ENCODE results near the gene C1orf198.

Gene C1orf198

GRCh38 chr1:230891413-230891812 lies 23.1 kb upstream of the C1orf198 start:
- DNase-seq = no peak

DNA sequence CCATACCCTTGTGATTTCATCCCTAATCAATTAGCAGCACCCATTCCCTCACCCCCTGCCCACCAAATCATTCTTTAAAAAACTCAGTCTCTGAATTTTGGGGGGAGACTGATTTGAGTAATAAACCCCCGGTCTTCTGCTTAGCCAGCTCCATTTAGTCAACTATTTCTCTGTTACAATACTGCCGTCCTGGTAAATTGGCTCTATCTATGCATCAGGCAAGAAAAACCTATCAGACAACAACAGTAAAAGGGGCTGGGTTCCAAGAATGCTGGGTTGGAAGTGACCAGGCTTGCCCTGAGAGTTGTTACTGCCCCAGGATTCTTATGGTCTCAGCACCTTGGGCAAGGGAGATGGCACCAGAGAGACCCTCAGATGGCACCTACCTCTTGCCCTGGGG lies 16.3 kb upstream of the C1orf198 start:
- DNase-seq = no peak

DNA sequence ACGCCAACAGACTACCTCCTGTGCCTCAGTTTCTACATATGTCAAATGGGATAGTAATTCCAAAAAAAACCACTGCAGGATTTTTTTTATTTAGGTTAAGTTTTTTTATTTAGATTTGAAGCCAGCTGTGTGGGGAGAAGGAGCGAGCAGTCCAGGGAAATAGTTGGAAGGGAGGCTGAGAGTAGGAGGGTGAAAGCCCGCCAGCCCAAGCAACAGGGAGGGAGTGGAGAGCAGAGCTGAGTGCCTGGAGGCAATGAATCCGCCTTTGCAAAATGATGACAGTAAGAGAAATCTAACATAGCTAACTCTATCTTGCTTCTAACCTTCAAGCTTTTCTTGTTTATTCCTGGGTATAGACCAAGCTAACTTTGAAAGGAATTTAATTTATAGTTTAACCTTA lies 15.6 kb upstream of the C1orf198 start:
- no peak for DNase-seq

- no peak for DNase-seq
Observed at GRCh38 chr1:230879778-230880177, 11.5 kb upstream of the C1orf198 start.

DNA sequence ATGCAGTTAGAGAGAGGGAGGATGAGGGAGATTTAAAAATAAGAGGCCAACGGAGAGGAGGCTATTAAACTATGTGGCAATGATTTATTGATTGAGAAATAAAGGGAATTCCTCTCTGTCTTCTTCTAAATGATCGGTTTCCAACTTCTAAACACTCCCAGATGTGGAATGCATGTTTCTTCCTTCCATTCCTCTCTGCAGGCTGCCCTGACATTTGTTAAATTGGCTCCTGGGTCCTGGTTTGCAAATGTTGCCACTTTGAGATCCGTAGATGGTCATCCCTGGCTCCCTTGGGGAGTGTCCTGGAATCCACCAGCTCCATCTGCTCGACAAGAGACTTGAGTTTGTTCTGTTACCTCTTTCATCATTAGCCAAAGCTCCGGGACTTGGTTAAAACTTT lies 10.3 kb upstream of the C1orf198 start:
- DNase-seq = no peak

- no peak for DNase-seq
Observed at GRCh38 chr1:230877924-230878590, 9.7 kb upstream of the C1orf198 start.

GRCh38 chr1:230877146-230877923 lies 9.0 kb upstream of the C1orf198 start:
- no peak for DNase-seq

DNA sequence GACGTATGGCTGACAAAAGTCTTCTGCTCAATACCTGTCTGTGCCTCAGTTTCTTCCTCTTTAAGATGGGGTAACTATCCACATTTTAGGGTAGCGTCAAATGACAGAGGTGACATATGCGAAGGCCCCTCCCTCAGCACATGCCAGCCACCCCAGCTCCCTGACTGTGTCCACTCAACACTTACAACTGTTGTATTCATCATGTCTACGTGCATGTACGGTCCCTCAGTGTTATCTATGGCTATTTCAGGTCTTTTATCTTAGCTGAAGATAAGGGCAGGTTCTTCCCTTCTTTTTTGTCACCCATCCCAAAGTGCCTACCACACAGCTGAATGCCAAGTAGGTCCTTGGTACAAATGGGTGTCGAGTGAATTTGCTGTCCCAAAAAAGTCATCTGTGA lies 8.3 kb upstream of the C1orf198 start:
- DNase-seq = no peak

DNA sequence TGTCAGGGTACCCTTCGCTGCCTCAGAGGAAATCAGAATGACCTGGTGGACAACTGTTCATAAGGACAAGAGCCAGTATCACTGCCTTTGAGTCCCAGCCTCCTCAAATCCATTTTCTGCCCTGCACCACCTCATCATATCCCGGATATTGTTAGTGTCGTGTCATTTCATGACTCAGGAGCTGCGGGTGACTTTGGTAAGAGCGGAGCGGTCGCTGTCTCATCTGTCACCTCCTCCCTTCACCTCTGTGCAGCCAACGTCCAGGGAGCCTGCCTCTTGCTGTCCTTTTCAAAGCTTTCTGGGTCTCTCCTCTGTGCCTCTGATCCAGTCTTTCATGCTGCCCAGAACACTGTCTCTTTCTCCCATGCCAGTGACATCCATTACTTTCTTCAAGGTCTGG lies 7.0 kb upstream of the C1orf198 start:
- DNase-seq = no peak

- no peak for DNase-seq
Observed at GRCh38 chr1:230870916-230871315, 2.6 kb upstream of the C1orf198 start.

DNA sequence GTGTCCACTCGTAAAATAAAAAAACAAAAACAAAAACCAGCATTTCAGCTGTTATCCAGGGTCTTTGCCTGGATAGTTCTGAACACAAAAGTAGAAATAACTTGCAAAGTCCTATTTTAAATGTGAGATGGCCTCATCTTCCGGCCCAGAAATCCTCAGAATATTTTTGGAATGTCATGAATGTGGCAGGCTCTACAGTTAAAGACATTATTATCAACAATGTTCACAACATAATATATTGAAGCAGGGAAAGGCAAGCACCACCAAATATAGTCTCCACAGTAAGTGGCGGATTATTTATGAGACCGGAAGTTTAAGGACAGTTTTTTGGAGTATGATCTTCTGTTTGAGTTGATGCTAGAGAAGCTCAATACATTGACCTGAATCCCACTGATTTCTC lies 1.2 kb upstream of the C1orf198 start:
- DNase-seq = no peak

DNA sequence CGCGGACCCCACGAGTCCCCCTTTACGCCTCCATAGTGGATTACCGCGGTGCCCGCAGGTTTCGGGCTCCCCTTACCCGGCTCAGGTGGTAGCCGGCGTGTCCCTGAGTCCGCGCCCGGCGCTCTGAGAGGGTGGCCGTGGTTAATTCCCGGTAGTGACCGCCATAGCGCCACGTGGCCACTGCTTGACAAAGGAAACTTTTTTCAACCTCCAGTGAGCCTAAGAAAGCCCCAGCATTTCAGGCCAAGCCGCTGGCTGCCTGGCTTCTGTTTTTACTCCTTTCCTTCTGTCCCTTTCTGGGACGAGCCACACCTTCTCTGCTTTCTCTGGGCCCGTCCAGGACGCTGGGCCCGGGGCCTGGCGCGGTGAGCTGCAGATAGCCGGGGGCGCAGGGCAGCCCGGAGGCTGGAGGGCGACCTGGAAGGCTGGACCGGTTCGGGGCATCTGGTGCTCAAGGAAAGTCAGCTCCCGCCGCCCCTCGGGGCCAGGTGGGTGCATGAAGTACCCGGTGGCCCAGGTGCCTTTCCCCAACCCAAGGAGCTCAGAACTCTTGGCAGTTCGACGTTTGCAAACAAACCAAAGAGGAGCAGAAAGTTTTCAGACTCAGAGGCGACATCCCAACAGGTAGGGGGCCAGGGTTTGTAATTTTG lies 540 bp upstream of the C1orf198 start:
- DNase-seq = no peak

DNA sequence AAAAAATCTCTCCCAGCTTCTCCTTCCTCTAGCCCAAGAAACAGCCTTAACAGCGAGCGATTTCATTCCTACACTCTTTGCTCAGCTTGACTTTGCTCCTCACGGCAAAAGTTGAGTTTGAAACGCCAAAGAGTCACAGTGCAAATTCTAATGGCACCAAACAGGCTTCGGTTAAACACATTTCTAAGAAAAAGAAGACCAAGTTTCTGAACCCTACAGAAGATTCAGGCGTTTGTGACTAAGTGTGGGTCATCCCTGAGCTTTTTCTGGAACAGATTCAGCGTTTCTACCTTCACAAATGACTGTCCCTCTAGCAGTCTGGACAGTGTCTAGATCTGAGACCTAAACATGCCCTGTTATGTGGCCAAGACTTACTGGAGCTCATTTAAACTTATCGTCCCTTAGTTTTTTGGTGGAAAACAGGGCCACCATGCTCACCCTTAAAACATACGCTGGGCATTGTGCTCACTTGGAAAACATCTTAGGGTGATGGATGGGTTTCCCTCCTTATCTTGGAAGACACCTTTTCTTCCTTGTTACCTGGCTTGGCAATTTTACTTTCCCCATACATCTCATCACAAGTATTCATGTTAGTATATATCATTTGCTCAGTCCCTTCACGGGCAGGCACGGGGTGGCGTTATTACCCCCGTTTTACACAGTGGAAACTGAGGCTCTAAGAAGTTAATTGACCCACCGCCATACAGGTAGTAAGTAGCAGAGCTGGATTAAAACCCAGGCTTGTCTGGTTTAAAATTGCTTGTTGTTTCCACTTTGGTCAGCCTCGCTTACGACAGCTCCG lies 1.0 kb downstream of the C1orf198 start:
- no peak for DNase-seq

DNA sequence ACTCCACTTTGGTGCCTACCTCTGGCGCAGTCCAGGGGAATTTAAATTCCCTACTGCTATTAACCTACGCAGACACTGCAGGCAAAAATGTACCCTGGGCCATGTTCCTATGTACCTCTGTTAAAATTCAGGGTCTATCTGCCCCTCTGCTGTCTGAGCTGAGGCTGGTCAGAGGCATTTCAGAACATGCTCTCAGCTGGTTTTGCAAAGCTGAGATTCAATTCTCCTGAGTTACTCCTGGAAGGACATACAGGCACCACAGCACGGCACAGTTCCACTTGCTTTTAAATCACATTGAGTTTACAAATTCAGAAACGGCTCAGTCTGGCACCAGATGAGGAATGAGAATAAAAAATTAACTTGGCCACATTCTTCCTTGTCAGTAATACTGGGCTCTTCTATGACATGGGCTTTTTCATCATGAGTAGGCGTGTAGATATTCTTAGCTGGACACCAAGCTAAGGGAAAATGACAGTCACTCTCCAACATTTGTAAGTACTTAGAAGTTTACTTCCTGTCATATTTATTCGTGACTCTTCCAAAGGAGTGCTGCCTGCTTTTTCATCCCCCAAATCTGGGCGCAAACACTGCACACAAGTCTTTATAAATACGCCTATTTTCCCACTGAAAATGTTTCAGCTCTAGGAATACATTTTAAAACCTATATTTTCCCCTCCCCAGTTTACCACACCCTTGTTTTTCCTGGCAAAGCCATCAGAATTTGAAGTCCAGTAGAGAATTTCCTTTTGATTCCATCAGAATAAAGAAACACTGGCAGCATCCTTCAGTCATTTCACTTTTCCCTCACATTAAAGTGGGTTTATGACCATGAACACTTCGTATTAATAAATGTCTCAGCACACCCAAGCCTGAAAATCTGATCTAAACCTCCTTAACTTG lies 1.9 kb downstream of the C1orf198 start:
- DNase-seq = no peak

DNA sequence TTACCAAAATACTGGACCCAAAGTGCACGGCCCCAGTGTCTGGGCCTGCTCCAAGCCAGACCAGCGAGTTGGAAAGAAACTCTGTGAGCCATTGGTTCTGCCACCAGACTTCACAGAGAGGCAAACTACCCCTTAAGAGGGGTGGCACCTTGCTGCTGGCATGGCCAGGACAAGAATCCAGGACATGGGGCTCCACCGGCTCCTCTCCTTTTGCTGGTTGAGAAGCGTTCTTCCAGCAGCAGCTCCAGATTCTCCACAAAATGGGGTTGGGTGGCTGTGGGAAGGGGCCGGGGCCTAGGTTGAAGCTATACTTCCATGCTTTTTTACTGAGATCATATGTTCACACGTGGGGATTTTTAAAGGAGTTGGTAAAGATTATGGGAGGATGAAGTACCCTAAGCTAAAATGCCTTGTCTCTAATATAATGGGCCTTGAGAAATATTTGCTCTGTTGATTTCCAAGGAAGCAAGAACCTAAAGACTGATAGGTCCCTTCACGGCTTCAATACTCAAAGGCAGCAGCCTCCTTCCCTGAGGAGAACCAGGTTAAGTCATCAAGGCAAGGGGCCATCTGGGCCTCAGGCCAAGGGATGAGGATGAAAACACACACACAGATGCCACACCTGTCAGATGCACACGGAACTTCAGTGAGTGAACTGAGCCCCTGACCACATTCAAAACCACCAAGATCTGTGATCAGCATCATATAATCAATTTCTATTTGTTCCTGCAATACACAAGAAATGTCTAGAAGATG lies 3.1 kb downstream of the C1orf198 start:
- DNase-seq = no peak

- no peak for DNase-seq
Observed at GRCh38 chr1:230864441-230864840, 3.9 kb downstream of the C1orf198 start.

- DNase-seq = no peak
Observed at GRCh38 chr1:230863449-230863848, 4.9 kb downstream of the C1orf198 start.

GRCh38 chr1:230861970-230862595 lies 6.2 kb downstream of the C1orf198 start:
- no peak for DNase-seq

DNA sequence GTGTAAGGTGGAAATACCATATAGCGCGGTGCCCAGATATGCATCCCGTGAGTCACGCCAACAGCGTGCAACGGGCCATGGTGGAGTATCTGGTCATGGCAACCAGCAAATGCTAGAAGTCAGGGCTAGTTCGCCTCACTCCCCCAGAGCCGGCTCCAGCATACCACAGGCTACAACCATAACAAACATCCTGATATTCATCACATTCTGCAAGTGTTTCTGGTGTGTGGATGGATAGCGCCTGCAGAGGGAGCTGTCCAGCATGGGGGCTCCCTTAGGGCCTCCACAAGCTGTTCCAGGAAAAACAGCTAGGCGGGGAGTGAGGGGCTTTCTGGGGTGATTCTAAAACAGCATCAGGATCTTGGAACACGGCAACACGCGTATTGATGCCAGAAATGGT lies 6.8 kb downstream of the C1orf198 start:
- no peak for DNase-seq

- DNase-seq = no peak
Observed at GRCh38 chr1:230860617-230861384, 7.5 kb downstream of the C1orf198 start.

Measured in activated effector memory CD4-positive, alpha-beta T cell treated with anti-CD3 and anti-CD28 coated beads, Interleukin-2, amount 50 U/mL, for 16 hours (primary cell).